ENCODE measurements around the gene ZNF789. TPM values are rescaled to one million over a fixed set of nuclear protein-coding genes. Genes with fewer than 3 reads are reported as not detected.

ZNF789 gene
- total and polyA plus RNA-seq, 9 of the 15 experiments (the other 6 are each of a cell fraction or from before 2014, with no cell fraction given), result 6.1 to 57.0 (median 24.8) TPM

DNA sequence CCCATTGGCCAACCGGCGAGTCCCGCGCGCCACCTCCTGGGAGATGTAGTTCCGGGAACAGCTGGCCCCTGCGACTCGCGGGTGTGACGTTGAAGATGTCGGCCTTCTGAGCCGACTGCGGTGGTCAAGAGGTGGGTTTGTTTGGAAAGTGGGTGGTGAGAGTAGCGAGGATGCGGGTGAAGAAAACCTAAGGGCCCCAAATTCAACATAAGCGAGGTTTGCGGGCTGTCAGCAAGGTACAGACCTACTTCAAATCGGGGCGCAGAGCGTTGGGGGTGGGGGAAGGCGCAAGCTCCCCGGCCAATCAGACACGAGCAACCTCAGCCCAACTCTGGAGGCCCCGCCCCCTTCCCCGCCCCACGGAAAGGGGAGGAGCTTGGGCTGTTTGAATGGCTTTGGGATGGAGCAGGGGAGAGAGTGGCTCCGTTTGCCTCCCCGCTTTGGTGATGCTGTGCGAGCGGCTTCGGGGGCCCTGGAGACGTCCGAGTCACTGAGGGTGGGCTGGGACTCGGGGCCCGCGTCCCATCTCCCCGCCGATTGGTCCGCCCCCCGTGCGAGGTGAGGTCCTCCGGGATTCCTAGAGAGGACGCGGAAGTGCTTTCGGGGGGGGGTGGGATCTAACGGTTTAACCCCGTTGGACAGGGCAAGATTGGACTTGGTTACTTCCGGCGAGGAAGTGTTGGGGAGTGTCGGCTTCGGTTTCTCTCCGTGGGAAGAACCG lies 32.1 kb downstream of the ZNF789 start, which contains the start of gene ZKSCAN5 (continued):
- TF ChIP-seq NR4A1 (CRISPR knock-in tag; IDR thresholded peaks at IDR 0.05) (peak; percentile 8; the same call in 1 of the 2 replicates), NR4A1 (tag; IDR thresholded peaks at IDR 0.05) (no peak), SIN3B (IDR thresholded peaks at IDR 0.05; ENCODE audit: low read depth) (peak; percentile 59; the same call in 1 of the 2 replicates), MLLT1 (IDR thresholded peaks at IDR 0.05) (peak in 1 of 2 experiments; percentile 69; a peak in 1 of 4 replicates), PKNOX1 (IDR thresholded peaks at IDR 0.05) (peak; percentile 63), NCOA6 (IDR thresholded peaks at IDR 0.05) (no peak), ZNF133 (CRISPR knock-in tag; IDR thresholded peaks at IDR 0.05) (no peak), ZNF239 (CRISPR knock-in tag; IDR thresholded peaks at IDR 0.05) (no peak), MAZ (CRISPR knock-in tag; conservative IDR thresholded peaks at IDR 0.05 in 1 of 2, IDR thresholded peaks at IDR 0.05 in 1 of 2) (peak; percentile 70 to 86), ZNF780A (CRISPR knock-in tag; IDR thresholded peaks at IDR 0.05) (no peak), SNIP1 (IDR thresholded peaks at IDR 0.05; ENCODE audit: low read depth) (peak; percentile 96), ZKSCAN3 (CRISPR knock-in tag; IDR thresholded peaks at IDR 0.05) (no peak), ZNF174 (CRISPR knock-in tag; IDR thresholded peaks at IDR 0.05) (no peak), TCF7L2 (IDR thresholded peaks at IDR 0.05; ENCODE audit: low read depth, low read length) (no peak), ZNF134 (CRISPR knock-in tag; conservative IDR thresholded peaks at IDR 0.05) (no peak), NCOA1 (IDR thresholded peaks at IDR 0.05; ENCODE audit: low read depth) (no peak), TCF7 (IDR thresholded peaks at IDR 0.05; ENCODE audit: borderline replicate concordance) (no peak), ZFP36 (IDR thresholded peaks at IDR 0.05; ENCODE audit: low read depth, low read length, partially characterized antibody) (no peak), ARID2 (IDR thresholded peaks at IDR 0.05) (no peak), CCNT2 (IDR thresholded peaks at IDR 0.05; ENCODE audit: borderline replicate concordance, extremely low read depth, insufficient read length, low read depth, low read length) (no peak), NFRKB (IDR thresholded peaks at IDR 0.05; ENCODE audit: low read depth) (peak; percentile 88), TBL1XR1 (IDR thresholded peaks at IDR 0.05; ENCODE audit: low read length in 2 of 2) (no peak; a peak in 1 of 4 replicates)
- TF ChIP-seq, protein P1, sequence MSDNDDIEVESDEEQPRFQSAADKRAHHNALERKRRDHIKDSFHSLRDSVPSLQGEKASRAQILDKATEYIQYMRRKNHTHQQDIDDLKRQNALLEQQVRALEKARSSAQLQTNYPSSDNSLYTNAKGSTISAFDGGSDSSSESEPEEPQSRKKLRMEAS (CRISPR knock-in tag; IDR thresholded peaks at IDR 0.05), result peak; percentile 11; the same call in 1 of the 2 replicates
- TF ChIP-seq, protein P2, sequence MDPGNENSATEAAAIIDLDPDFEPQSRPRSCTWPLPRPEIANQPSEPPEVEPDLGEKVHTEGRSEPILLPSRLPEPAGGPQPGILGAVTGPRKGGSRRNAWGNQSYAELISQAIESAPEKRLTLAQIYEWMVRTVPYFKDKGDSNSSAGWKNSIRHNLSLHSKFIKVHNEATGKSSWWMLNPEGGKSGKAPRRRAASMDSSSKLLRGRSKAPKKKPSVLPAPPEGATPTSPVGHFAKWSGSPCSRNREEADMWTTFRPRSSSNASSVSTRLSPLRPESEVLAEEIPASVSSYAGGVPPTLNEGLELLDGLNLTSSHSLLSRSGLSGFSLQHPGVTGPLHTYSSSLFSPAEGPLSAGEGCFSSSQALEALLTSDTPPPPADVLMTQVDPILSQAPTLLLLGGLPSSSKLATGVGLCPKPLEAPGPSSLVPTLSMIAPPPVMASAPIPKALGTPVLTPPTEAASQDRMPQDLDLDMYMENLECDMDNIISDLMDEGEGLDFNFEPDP (CRISPR knock-in tag; IDR thresholded peaks at IDR 0.05), result no peak
- TF ChIP-seq, protein P3, sequence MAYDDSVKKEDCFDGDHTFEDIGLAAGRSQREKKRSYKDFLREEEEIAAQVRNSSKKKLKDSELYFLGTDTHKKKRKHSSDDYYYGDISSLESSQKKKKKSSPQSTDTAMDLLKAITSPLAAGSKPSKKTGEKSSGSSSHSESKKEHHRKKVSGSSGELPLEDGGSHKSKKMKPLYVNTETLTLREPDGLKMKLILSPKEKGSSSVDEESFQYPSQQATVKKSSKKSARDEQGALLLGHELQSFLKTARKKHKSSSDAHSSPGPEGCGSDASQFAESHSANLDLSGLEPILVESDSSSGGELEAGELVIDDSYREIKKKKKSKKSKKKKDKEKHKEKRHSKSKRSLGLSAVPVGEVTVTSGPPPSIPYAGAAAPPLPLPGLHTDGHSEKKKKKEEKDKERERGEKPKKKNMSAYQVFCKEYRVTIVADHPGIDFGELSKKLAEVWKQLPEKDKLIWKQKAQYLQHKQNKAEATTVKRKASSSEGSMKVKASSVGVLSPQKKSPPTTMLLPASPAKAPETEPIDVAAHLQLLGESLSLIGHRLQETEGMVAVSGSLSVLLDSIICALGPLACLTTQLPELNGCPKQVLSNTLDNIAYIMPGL (CRISPR knock-in tag; IDR thresholded peaks at IDR 0.05), result no peak; the same call in 1 of the 2 replicates

All from K562 (cell line).